Skin epidermis (tissue), 12 donors: Measurements from ENCODE around the gene TCF15.

Experiments used
- H3K27ac ChIP-seq, 21 experiments: fragments of 200-600 bp; sonication (generic) in 11 of 21; one replicate each; pipeline ENCODE4 v1.5.0; 2020; ENCODE audit warnings: mild to moderate bottlenecking in 3 of 21, inconsistent platforms in 2 of 21, moderate library complexity in 2 of 21
- H3K4me3 ChIP-seq, 7 experiments: fragments of 200-600 bp; sonication (generic) in 2 of 7; one replicate each; pipeline ENCODE4 v1.5.0; 2020; ENCODE audit warnings: inconsistent platforms in 2 of 7, mild to moderate bottlenecking in 2 of 7, moderate library complexity in 1 of 7

The TCF15 gene

DNA sequence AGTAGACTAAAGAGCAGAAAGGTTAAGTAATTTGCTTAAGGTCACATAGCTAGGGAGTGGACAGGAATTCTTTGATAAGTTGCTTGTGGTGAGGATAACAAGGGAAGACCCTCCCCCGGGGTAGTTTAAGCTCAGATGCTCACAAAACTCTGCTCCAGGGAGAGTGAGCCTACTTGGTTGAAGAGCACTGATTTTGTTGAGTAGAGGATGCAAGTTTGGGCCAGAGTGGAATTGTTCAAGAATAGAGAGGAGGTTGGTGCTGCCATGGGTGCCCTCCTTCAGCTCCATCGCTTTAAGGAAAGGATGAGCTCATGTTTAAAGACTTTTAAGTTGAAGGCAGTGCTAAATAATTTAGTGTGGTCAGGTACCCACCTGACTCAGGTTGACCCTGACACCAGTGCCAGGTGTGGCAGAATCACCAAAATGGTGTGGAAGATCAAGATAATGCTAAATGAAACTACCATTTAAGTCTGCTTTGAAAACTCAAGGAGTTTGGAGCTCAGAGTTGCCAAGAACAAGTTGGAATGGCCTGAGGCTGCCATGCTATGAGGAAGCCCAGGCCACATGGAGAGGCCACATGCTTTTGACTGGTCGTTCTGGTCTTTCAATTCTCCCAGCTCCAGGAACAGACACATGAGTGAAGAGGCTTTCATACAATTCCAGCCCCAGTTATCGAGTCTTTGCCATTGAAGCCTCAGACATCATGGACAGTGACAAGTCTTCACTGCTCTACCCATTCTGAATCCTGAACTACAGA, 8.0 kb upstream of the TCF15 start:
- Histone ChIP-seq H3K27ac (no peak overlapping the region), H3K4me3 (no peak overlapping the region)

DNA sequence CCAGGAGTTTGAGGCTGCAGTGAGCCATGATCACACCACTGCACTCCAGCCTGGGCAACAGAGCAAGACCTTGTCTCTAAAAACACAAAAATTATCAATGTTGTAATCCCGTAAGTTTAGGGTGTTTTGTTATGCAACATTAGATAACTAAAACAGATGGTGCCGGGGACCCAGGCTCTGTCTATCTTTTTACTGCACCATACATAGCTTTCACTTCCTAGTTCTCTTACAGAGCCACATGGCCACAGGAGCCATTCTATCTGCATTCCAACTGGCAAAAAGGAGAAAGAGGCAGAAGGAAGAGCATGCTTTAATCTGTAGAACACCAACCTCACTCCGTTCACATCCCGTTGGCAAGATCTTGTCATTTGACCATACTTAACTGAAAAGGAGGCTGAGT, 5.4 kb upstream of the TCF15 start:
- Histone ChIP-seq H3K4me3 (no peak overlapping the region), H3K27ac (no peak overlapping the region)

GRCh38 chr20:611843-612185, 1.7 kb upstream of the TCF15 start:
- Histone ChIP-seq H3K4me3 (no peak overlapping the region), H3K27ac (no peak overlapping the region)

- H3K27ac ChIP-seq: no peak overlapping the region
- H3K4me3 ChIP-seq: no peak overlapping the region
These were observed 1.1 kb upstream of the TCF15 start for GRCh38 chr20:611047-611842.

GRCh38 chr20:609371-609964, 641 bp downstream of the TCF15 start:
- Histone ChIP-seq H3K27ac (no peak overlapping the region), H3K4me3 (peak overlapping the region in 1 of 7 experiments; percentile 15)

DNA sequence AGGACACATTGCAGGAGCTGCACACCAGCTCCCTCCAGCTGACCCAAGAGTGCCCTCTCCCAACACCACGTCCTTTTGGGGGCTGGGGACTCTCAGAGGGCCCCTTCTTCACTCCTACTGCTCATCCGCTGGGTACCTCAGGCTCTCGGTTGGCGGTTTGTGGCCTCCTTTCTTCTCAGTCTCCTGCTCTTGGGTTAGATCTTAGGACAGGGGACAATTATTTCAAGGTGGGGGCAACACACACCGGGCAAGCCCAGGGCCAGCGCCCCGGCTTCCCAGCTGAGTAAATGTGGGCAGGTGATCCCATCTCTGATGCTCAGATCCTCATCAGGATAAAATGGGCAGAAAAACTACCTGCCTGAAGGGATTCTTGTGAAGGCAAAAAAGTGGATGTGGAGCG, 1.1 kb downstream of the TCF15 start:
- H3K27ac ChIP-seq: no peak overlapping the region
- H3K4me3 ChIP-seq: no peak overlapping the region

- Histone ChIP-seq H3K27ac (no peak overlapping the region), H3K4me3 (no peak overlapping the region)
These were observed 2.6 kb downstream of the TCF15 start for GRCh38 chr20:607476-607875.

DNA sequence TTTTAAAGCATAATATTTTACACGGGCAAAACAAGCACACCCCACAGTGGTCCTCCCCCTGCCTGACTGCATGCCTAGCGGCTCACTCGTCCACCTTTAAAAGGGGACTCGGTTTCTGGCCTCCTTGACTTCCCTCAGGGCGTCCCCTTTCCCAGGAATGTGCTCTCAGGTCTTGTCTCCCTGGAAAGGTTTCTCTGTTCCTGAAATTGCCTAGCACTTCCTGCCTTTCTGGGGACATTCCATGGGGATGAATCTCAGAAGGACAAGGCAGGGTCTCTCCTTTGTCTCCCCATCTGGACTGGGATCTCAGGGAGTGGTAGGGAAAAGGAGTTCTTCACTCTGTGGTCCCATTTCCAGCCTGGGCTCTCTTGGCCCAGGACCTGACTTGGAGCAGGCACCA, 4.9 kb downstream of the TCF15 start:
- no peak overlapping the region for H3K27ac ChIP-seq

GRCh38 chr20:603116-603640, 6.9 kb downstream of the TCF15 start:
- H3K27ac ChIP-seq: no peak overlapping the region
- no peak overlapping the region for H3K4me3 ChIP-seq

More for the DNA sequence above, 4.9 kb downstream of the TCF15 start:
- no peak overlapping the region for H3K4me3 ChIP-seq

- H3K4me3 ChIP-seq: no peak overlapping the region
- H3K27ac ChIP-seq: no peak overlapping the region
These were observed 7.8 kb downstream of the TCF15 start for GRCh38 chr20:602111-602970.

GRCh38 chr20:600736-601135, 9.4 kb downstream of the TCF15 start:
- no peak overlapping the region for H3K4me3 ChIP-seq
- H3K27ac ChIP-seq: no peak overlapping the region

DNA sequence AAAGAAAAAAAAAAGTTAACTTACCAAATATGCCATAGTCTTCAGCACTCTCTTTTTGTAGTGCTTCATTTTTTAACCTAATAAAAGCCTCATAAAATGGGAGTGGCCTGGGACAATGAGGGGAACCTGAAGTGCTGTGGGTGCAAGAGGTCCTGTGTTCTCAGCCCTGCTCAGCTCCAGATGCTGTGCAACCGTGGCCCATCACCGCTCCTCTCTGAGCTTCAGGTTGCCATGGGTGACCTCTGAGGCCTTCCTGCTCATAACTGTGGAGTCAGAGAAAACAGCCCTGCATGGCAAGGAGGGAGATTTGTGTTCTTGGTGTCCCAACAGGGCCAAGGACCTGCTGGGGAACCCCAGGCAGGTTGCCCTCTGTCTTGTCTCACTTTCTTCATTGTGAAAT, 10.0 kb downstream of the TCF15 start:
- Histone ChIP-seq H3K27ac (no peak overlapping the region), H3K4me3 (no peak overlapping the region)

DNA sequence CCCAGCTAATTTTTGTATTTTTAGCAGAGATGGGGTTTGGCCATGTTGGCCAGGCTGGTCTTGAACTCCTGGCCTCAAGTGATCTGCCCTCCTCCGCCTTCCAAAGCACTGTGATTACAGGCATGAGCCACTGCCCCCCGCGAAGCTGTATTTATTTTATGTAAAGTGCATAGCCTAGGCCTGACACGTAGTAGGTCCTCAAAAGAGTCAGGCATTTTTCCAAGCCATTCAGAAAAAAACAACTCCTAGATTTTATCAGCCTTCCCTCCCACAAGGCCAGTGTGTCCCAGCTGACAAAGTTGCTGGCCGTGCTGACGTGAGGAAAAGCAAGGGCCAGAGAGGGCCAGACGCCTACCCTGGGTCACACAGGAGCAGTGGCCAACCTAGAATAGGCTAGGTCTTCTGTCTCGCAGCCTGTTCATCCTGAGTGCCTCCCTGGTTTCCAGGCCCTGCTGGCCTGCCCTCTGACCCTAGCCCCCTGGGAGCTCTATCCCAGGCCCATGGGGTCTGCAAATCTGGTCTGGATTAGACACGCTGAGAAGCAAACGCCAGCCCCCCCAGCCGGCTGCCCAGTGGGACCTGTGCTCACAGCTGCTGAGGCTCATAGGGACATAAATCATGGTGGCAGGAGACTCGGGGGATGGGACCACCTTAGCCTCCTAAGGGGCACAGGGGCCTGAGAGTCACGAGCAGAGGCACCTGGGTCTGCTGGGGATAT, 11.8 kb downstream of the TCF15 start:
- no peak overlapping the region for H3K27ac ChIP-seq
- H3K4me3 ChIP-seq: no peak overlapping the region

DNA sequence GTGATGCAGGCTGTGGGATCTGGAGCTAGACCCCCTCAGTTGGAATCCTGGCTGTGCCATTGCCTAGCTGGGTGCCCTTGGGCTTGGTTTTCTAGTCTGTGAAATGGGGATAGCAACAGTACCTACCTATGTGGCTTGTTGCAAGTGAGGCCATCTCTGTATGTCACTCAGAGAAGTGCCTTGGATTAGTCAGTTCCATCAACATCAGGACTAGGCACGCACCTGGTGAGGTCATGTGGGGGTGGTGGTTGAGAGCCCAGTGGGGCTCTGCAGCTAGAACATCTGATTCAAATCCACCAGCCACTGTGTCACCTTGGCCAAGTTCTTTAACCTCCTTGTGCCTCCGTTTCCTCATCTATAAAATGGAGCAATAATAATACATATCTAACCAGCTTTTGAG, 12.5 kb downstream of the TCF15 start:
- Histone ChIP-seq H3K27ac (no peak overlapping the region), H3K4me3 (no peak overlapping the region)

DNA sequence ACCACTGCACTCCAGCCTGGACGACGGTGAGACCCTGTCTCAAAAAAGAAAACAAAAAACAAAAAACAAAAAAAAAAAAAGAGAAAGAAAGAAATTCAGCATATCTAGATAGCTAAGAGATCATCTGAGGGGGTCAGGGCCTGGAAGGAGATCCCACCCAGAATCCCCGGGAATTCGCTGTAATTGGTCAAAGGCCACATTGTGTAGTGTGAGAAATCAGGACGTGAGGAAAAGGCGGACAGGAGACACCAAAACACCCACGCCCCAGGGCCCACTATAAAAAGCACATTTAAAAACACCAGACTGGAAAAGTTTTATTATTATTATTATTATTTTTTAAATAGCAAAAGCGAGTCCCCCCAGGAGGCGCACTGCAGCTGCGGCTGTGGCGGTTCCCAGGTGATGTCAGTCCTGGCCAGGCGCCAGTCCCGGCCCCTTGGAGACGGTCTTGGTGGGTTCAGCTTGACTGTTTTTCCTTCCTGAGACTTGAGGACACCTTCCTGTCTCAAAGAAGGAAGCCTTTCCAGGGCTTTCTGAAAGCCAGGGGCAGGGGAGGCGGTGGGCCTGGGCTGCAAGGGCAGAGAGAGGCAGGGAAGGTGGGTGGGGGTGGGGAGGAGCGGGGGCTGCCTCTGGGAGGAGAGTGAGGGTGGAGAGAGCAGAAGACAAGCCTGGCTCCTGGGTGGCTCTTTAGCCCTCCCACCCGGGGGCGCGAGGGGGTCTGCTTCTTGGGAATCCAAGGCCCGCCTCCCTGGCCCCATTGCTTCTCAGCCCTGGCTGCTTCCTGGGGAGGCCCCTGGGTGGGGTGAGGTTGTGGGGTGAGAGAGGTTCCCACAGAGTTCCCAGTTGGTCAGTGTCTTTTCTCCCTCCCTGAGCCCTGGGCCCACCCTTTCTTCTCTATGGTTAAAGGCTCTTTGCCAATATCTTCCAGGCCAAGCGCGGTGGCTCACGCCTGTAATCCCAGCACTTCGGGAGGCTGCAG, 14.5 kb downstream of the TCF15 start:
- Histone ChIP-seq H3K4me3 (no peak overlapping the region), H3K27ac (no peak overlapping the region)

DNA sequence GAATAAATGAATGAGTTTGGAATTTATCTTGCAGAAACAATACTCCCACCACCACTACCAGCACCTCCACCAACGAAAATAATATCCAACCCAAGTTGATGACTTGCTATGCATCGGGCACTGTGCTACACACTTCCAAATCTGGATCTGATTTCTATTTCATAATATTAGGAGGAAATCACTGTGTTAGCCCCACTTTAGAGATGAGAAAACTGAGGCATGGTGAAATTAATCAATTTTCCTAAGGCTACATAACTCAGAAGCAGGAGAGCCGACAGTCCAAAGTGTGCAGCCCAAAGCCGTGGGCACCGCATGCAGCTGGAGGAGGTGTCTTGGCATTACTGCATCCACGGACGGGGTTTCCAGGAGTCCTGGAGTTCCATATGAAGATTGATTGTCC, 17.6 kb downstream of the TCF15 start:
- Histone ChIP-seq H3K4me3 (no peak overlapping the region), H3K27ac (no peak overlapping the region)

GRCh38 chr20:591941-592340, 18.2 kb downstream of the TCF15 start:
- no peak overlapping the region for H3K27ac ChIP-seq
- no peak overlapping the region for H3K4me3 ChIP-seq
